ENCODE measurements around the gene SMAD7. TPM values are rescaled to one million over a fixed set of nuclear protein-coding genes. Genes with fewer than 3 reads are reported as not detected.

SMAD7 gene
- total RNA-seq, 2 experiments from 2014 or later, result 13.6 to 14.4 TPM

DNA sequence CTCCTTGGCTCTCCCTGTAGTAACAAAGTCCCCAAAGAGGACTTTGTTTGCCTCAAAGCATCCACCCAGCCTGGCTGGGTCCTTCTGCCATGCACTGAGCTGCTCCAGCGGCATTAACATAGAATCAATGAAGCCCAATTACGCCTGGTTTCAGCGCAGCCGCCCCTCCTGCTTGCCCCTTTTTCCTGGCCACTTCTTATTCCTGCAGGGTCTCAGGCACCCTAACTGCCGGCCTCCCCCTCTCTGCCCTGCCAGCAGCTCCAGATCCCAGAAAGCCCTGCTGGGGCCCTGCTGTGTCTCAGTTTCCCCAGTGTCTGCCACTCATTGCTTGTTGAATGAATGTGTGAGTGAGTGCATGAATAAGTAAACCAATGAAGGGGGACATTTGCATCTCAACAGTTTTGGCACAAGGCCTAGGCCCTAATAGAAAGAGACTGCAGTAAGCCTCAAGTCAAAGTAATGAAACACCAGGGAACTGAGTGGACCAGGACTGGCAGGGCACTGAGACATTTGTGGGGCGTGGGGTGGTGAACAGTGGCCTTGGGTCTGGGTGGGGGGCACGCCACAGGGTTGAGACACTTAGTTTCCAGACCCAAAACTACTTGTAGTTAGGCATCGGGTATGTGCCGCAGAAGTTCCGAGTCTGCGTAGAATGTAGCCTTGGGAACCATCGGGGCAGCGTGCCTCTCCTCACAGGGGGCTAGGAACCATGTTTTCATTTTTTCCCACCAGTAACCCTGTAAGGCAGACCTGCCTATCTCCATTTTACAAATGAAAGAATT is 60.6 kb downstream of the SMAD7 start:
- Mint-ChIP-seq H3K27me3 (no peaks in the 10 kb centered on the region), H3K4me3 (no peak overlapping the region), H3K4me1 (ENCODE audit: low read depth) (no peaks in the 10 kb centered on the region), H3K27ac (no peak overlapping the region), H3K9me3 (no peaks in the 10 kb centered on the region), H3K36me3 (no peaks in the 10 kb centered on the region)
- ChIA-PET CTCF (no interaction called here), POLR2A (no interaction called here)
- intact Hi-C loops (cut with micrococcal nuclease), result no loop called here
- DNase-seq, result no peak

DNA sequence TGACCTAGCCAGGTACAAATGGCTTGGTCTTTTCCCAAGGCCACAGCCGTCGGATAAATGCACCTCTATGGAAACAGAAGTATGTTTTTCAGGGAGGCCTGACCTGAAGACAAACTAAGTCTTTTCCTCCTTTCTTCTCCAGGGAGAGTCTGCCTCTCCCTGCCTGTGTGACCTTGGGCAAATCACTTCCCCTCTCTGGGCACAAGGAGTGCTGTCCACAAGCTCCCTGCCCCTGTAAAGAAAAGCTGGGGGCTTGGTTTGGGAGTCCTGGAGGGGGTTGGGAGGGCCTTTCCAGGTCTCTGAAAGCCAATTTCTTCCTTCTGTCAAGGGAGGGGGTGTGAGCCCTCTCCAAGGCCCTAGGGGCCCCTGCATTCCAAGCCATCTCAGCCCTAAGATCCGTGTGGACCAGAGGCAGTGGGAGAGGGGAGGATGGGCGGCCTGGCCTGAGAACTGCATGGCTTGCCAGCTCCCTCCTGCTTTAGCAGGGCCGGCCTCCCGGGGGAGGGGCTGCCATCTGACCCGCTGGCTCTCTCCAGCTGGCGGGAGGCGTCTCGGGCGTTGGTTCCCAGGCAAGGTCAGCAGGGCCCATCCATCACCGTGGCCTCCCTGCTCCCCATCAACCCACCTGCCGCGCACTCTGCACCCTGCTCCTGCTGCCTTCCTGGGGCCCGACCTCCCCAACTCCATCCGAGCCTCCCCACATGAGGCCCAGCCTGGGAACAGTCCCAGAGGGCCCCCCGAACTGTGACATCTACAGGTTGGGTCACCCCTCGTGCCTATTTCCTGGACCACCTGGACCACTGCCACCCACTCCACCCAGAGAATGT is 61.4 kb downstream of the SMAD7 start:
- ChIA-PET CTCF (no interaction called here), POLR2A (no interaction called here)

GRCh38 chr18:48888773-48889080 is 62.0 kb downstream of the SMAD7 start:
- H3K9me3 Mint-ChIP-seq, result no peaks in the 10 kb centered on the region
- no peaks in the 10 kb centered on the region for H3K4me1 Mint-ChIP-seq (ENCODE audit: low read depth)
- no peak overlapping the region for H3K27ac Mint-ChIP-seq
- H3K4me3 Mint-ChIP-seq, result no peak overlapping the region
- intact Hi-C loops (cut with micrococcal nuclease), result no loop called here
- ChIA-PET CTCF (no interaction called here), POLR2A (no interaction called here)
- no peaks in the 10 kb centered on the region for H3K27me3 Mint-ChIP-seq
- DNase-seq, result no peak
- H3K36me3 Mint-ChIP-seq, result no peaks in the 10 kb centered on the region

More for the DNA sequence above, 61.4 kb downstream of the SMAD7 start:
- no peak overlapping the region for H3K27ac Mint-ChIP-seq
- DNase-seq, result no peak
- H3K27me3 Mint-ChIP-seq, result no peaks in the 10 kb centered on the region
- H3K4me3 Mint-ChIP-seq, result no peak overlapping the region
- no peaks in the 10 kb centered on the region for H3K4me1 Mint-ChIP-seq (ENCODE audit: low read depth)
- no peaks in the 10 kb centered on the region for H3K36me3 Mint-ChIP-seq
- no peaks in the 10 kb centered on the region for H3K9me3 Mint-ChIP-seq
- intact Hi-C loops (cut with micrococcal nuclease), result no loop called here

DNA sequence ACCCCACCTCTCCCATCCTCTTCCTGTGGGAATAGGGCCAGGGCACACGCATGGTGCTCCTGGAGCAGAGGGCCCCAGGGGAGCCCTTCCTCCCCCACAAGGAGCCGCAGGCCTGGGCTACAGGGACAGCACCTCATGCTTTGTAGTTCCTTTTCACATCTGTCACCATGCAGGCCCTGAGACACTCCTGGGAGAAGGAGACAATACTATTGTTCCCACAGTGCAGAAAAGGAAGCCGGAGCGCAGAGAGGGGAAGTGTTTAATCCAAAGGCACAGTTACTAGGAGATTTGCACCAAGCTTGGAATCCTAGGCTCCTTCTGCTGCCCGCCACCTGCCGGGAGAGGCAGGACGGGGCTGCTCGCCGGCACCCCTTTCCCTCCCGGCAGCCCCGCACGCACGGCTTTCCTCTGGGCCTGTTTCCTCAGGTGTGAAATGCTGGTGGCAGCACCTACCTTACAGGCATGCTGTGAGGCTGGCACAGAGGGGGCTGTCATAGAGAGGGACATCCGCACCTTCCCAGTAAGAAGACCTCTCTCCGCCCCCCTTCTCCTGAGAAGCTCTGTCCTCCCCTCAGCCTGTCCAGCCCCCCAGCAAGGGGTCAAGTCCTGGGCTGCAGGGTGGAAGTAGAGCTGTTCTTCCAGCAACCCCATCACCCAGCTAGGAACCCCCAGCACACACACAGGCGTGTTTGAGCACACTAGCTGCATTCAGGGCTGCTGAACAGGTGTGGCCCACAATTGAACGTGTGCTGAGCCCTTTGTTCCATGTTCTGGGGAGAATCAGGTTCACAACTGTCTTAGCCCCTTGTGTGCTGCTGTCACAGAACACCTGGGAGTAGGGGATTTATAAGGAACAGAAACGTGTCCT is 62.6 kb downstream of the SMAD7 start:
- no peak for DNase-seq
- Mint-ChIP-seq H3K36me3 (no peaks in the 10 kb centered on the region), H3K27me3 (no peaks in the 10 kb centered on the region), H3K4me3 (no peak overlapping the region), H3K27ac (no peak overlapping the region), H3K4me1 (ENCODE audit: low read depth) (no peaks in the 10 kb centered on the region), H3K9me3 (no peaks in the 10 kb centered on the region)
- ChIA-PET CTCF (no interaction called here), POLR2A (no interaction called here)
- intact Hi-C loops (cut with micrococcal nuclease), result no loop called here

GRCh38 chr18:48887294-48887904 is 63.4 kb downstream of the SMAD7 start:
- no peaks in the 10 kb centered on the region for H3K27me3 Mint-ChIP-seq
- no peak overlapping the region for H3K27ac Mint-ChIP-seq
- intact Hi-C loops (cut with micrococcal nuclease), result no loop called here
- ChIA-PET CTCF (no interaction called here), POLR2A (no interaction called here)
- H3K36me3 Mint-ChIP-seq, result no peaks in the 10 kb centered on the region
- DNase-seq, result no peak
- no peak overlapping the region for H3K4me3 Mint-ChIP-seq
- H3K4me1 Mint-ChIP-seq (ENCODE audit: low read depth), result no peaks in the 10 kb centered on the region
- H3K9me3 Mint-ChIP-seq, result no peaks in the 10 kb centered on the region

- CTCF ChIA-PET, result no interaction called here
- intact Hi-C loops (cut with micrococcal nuclease), result no loop called here
- Mint-ChIP-seq H3K27me3 (no peaks in the 10 kb centered on the region), H3K4me3 (no peak overlapping the region), H3K9me3 (no peaks in the 10 kb centered on the region), H3K27ac (no peak overlapping the region), H3K36me3 (no peaks in the 10 kb centered on the region), H3K4me1 (ENCODE audit: low read depth) (no peaks in the 10 kb centered on the region)
- DNase-seq, result no peak
- POLR2A ChIA-PET, result no interaction called here
Observed at GRCh38 chr18:48886520-48887293, 64.1 kb downstream of the SMAD7 start.

DNA sequence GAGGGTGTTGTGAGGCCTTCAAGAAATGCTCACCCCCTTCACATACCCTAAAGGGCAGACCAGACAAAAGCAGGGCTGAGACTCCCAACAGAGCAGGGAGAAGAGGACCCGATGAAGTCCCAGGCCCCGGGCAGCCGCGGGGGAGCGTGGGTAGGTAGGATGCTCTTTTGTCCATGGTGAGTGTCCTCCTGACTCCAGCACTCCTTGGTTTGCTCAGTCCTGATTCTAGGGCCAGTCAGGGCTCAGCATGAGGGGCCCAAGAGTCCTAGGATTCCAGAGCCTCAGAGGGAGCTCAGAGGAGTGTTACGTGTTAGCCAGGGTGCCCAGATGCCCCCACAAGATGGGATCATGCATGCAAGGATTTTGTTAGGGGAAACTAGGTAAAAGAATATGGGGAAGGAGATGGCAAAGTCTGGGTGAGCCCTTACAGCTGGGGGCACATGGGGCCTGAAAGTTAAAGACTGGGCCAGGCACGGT is 64.8 kb downstream of the SMAD7 start:
- ChIA-PET CTCF (no interaction called here), POLR2A (no interaction called here)
- H3K36me3 Mint-ChIP-seq, result no peaks in the 10 kb centered on the region
- no peak overlapping the region for H3K4me3 Mint-ChIP-seq
- no peak for DNase-seq
- H3K27me3 Mint-ChIP-seq, result no peaks in the 10 kb centered on the region
- no peak overlapping the region for H3K27ac Mint-ChIP-seq
- H3K9me3 Mint-ChIP-seq, result no peaks in the 10 kb centered on the region
- no peaks in the 10 kb centered on the region for H3K4me1 Mint-ChIP-seq (ENCODE audit: low read depth)
- intact Hi-C loops (cut with micrococcal nuclease), result no loop called here

GRCh38 chr18:48885266-48885923 is 65.4 kb downstream of the SMAD7 start:
- intact Hi-C loops (cut with micrococcal nuclease), result no loop called here
- Mint-ChIP-seq H3K27me3 (no peaks in the 10 kb centered on the region), H3K36me3 (no peaks in the 10 kb centered on the region), H3K4me3 (no peak overlapping the region), H3K27ac (no peak overlapping the region), H3K9me3 (no peaks in the 10 kb centered on the region), H3K4me1 (ENCODE audit: low read depth) (no peaks in the 10 kb centered on the region)
- no peak for DNase-seq
- ChIA-PET CTCF (no interaction called here), POLR2A (no interaction called here)

DNA sequence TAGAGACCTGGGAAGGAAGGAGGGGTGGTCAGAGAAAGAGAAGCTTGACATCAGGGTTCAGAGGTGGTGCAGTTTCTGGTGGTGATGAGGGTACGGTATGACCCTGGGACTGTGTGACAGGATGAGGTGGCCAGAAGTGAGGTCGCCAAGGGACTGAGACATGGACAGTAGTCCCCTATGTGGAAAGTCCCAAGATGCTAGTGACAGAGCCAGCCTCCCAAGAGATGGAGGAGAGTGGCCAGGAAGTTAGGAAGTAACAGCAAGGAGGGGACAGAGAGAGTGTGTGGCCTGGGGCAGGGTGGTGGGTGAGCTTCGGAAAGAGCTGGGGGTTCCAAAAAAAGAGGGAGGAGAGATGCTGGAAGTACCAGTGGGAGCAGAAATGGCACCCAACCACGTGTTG is 66.0 kb downstream of the SMAD7 start:
- H3K4me1 Mint-ChIP-seq (ENCODE audit: low read depth), result no peaks in the 10 kb centered on the region
- CTCF ChIA-PET, result no interaction called here
- intact Hi-C loops (cut with micrococcal nuclease), result no loop called here
- POLR2A ChIA-PET, result interaction anchor here (0.6 kb wide), 1 partner anchor 78 kb away, joined by 3 read pairs; no protein-coding TSS in a partner anchor
- no peak overlapping the region for H3K27ac Mint-ChIP-seq
- no peak for DNase-seq
- H3K36me3 Mint-ChIP-seq, result no peaks in the 10 kb centered on the region
- H3K4me3 Mint-ChIP-seq, result no peak overlapping the region
- H3K27me3 Mint-ChIP-seq, result no peaks in the 10 kb centered on the region
- H3K9me3 Mint-ChIP-seq, result no peaks in the 10 kb centered on the region

DNA sequence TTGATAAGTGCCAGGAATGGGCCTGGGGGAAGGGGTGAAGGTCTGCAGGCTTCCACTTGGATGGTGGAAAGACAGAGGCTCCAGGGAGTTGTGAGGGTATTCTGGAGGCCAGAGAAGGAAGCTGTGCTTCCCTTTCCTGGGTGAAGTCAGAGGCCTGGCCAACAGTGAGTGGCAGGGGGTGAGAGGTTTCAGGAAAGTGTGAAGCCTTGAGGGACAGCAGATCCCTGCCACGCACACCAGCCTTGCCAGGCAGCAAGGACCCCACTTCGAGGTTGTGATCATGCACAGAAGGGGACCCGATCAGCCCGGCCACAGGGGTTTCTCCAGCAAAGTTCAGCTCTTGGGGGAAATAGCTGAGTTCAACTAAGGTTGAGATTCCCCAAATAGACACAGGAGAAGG is 66.5 kb downstream of the SMAD7 start:
- no peaks in the 10 kb centered on the region for H3K27me3 Mint-ChIP-seq

GRCh38 chr18:48882379-48882778 is 68.4 kb downstream of the SMAD7 start:
- intact Hi-C loops (cut with micrococcal nuclease), result no loop called here
- no peaks in the 10 kb centered on the region for H3K4me1 Mint-ChIP-seq (ENCODE audit: low read depth)
- no peaks in the 10 kb centered on the region for H3K9me3 Mint-ChIP-seq
- H3K4me3 Mint-ChIP-seq, result no peak overlapping the region
- ChIA-PET CTCF (no interaction called here), POLR2A (no interaction called here)
- no peak overlapping the region for H3K27ac Mint-ChIP-seq
- no peaks in the 10 kb centered on the region for H3K36me3 Mint-ChIP-seq
- H3K27me3 Mint-ChIP-seq, result no peaks in the 10 kb centered on the region
- DNase-seq, result no peak

More for the DNA sequence above, 66.5 kb downstream of the SMAD7 start:
- Mint-ChIP-seq H3K4me3 (no peak overlapping the region), H3K27ac (no peak overlapping the region), H3K4me1 (ENCODE audit: low read depth) (no peaks in the 10 kb centered on the region), H3K9me3 (no peaks in the 10 kb centered on the region), H3K36me3 (no peaks in the 10 kb centered on the region)
- POLR2A ChIA-PET, result interaction anchor here (0.6 kb wide), 1 partner anchor 79 kb away, joined by 3 read pairs; no protein-coding TSS in a partner anchor
- no peak for DNase-seq
- intact Hi-C loops (cut with micrococcal nuclease), result no loop called here
- CTCF ChIA-PET, result no interaction called here

All from activated CD4-positive, alpha-beta memory T cell treated with anti-CD3 and anti-CD28 coated beads for 36 hours (primary cell).